Neural progenitor cell (in vitro differentiated cells): ENCODE data around the gene TRPM6. TPM values are rescaled to one million over a fixed set of nuclear protein-coding genes. Genes with fewer than 3 reads are reported as not detected.

Experiments used
- DNase-seq: peaks from one replicate; pipeline ENCODE4 v3.0.0-alpha.2; 2016; ENCODE audit warnings: low spot score
- H2AFZ ChIP-seq: fragments of 200-600 bp; sonication (generic); replicated peaks from 2 replicates; pipeline ENCODE4 v1.6.1; 2016; ENCODE audit warnings: antibody characterized with exemption
- H3F3A ChIP-seq: fragments of 200-600 bp; sonication (generic); 2 replicates; pipeline ENCODE4 v1.6.1; 2016; ENCODE audit warnings: antibody characterized with exemption, low read depth
- H3K27ac ChIP-seq: fragments of 200-600 bp; sonication (generic); 2 replicates; pipeline ENCODE4 v1.5.1; 2016; ENCODE audit warnings: mild to moderate bottlenecking
- H3K27me3 ChIP-seq: fragments of 200-600 bp; sonication (generic); 2 replicates; pipeline ENCODE4 v1.6.1; 2016; ENCODE audit warnings: mild to moderate bottlenecking, moderate library complexity
- H3K36me3 ChIP-seq: fragments of 200-600 bp; sonication (generic); 2 replicates; pipeline ENCODE4 v1.5.1; 2016
- H3K4me1 ChIP-seq: fragments of 200-600 bp; sonication (generic); 2 replicates; pipeline ENCODE4 v1.6.1; 2016; ENCODE audit warnings: mixed run types
- H3K4me2 ChIP-seq: fragments of 200-600 bp; sonication (generic); 2 replicates; pipeline ENCODE4 v1.6.1; 2016
- H3K4me3 ChIP-seq: fragments of 200-600 bp; sonication (generic); 2 replicates; pipeline ENCODE4 v1.5.1; 2016
- H3K79me2 ChIP-seq: fragments of 200-600 bp; sonication (generic); 2 replicates; pipeline ENCODE4 v1.6.1; 2016; ENCODE audit warnings: low read depth
- H3K9ac ChIP-seq: fragments of 200-600 bp; sonication (generic); 2 replicates; pipeline ENCODE4 v1.6.1; 2016
- H3K9me3 ChIP-seq: fragments of 200-600 bp; sonication (generic); 2 replicates; pipeline ENCODE4 v1.5.1; 2016; ENCODE audit warnings: low read depth
- H4K20me1 ChIP-seq: fragments of 200-600 bp; sonication (generic); 2 replicates; pipeline ENCODE4 v1.6.1; 2016; ENCODE audit warnings: low read depth
- H3K27ac Mint-ChIP-seq: 3 replicates; pipeline ENCODE4 v1.8.0; 2021; ENCODE audit warnings: mixed read lengths
- H3K27me3 Mint-ChIP-seq: 2 replicates; pipeline ENCODE4 v1.8.0; 2022; ENCODE audit warnings: low read depth, mild to moderate bottlenecking, inconsistent platforms, moderate library complexity, mixed read lengths; ENCODE audit not compliant: insufficient read depth
- H3K36me3 Mint-ChIP-seq: 3 replicates; pipeline ENCODE4 v1.8.0; 2021; ENCODE audit warnings: mixed read lengths
- H3K4me1 Mint-ChIP-seq: 3 replicates; pipeline ENCODE4 v1.8.0; 2021; ENCODE audit warnings: mixed read lengths
- H3K4me3 Mint-ChIP-seq: 3 replicates; pipeline ENCODE4 v1.8.0; 2021; ENCODE audit warnings: mild to moderate bottlenecking, moderate library complexity, mixed read lengths
- H3K9me3 Mint-ChIP-seq: 3 replicates; pipeline ENCODE4 v1.8.0; 2020; ENCODE audit warnings: mixed read lengths
- EZH2 ChIP-seq: fragments of 200-600 bp; sonication (generic); IDR thresholded peaks from 2 replicates; pipeline ENCODE4 v1.6.1; 2017; ENCODE audit warnings: antibody characterized with exemption, mild to moderate bottlenecking, moderate library complexity
- EZH2phosphoT487 ChIP-seq: fragments of 200-600 bp; sonication (generic); IDR thresholded peaks from 2 replicates; pipeline ENCODE4 v1.6.1; 2017; ENCODE audit warnings: antibody characterized with exemption
- total RNA-seq: library from RNA; depleted of rRNA; stranded (reverse); fragments of >200 nt; gene quantifications from 2 replicates; pipeline ENCODE4 v1.2.3, GENCODE V29; 2015; ENCODE audit warnings: low replicate concordance
- TF ChIP-seq, protein P1 (sequence below): fragments of 200-600 bp; sonication (generic); IDR thresholded peaks from 2 replicates; pipeline ENCODE4 v1.5.1; 2017; ENCODE audit warnings: antibody characterized with exemption, mild to moderate bottlenecking

The TRPM6 gene
- total RNA-seq, 1 donor from 2014 or later: not detected

- peaks cover 30% of the 10 kb centered on the region for H3K4me1 ChIP-seq
- H3K9me3 ChIP-seq: no peaks in the 10 kb centered on the region
- H3K4me3 ChIP-seq: no peak overlapping the region
- no peaks in the 10 kb centered on the region for H3K36me3 Mint-ChIP-seq
- no peak overlapping the region for H3K9ac ChIP-seq
- H3K4me1 Mint-ChIP-seq: peaks cover 31% of the 10 kb centered on the region
- DNase-seq: peak; percentile 77
- no peaks in the 10 kb centered on the region for H3K27me3 Mint-ChIP-seq
- no peak overlapping the region for H3K4me3 Mint-ChIP-seq
- H3K27ac ChIP-seq: peak overlapping the region; percentile 13
- H3K9me3 Mint-ChIP-seq: no peaks in the 10 kb centered on the region
- TF ChIP-seq EZH2 (no peak), EZH2phosphoT487 (no peak)
- TF ChIP-seq, protein P1, sequence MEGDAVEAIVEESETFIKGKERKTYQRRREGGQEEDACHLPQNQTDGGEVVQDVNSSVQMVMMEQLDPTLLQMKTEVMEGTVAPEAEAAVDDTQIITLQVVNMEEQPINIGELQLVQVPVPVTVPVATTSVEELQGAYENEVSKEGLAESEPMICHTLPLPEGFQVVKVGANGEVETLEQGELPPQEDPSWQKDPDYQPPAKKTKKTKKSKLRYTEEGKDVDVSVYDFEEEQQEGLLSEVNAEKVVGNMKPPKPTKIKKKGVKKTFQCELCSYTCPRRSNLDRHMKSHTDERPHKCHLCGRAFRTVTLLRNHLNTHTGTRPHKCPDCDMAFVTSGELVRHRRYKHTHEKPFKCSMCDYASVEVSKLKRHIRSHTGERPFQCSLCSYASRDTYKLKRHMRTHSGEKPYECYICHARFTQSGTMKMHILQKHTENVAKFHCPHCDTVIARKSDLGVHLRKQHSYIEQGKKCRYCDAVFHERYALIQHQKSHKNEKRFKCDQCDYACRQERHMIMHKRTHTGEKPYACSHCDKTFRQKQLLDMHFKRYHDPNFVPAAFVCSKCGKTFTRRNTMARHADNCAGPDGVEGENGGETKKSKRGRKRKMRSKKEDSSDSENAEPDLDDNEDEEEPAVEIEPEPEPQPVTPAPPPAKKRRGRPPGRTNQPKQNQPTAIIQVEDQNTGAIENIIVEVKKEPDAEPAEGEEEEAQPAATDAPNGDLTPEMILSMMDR: no peak
- peak overlapping the region; percentile 84 for H3K27ac Mint-ChIP-seq
- H3F3A ChIP-seq: peaks cover 18% of the 10 kb centered on the region
- no peaks in the 10 kb centered on the region for H3K79me2 ChIP-seq
- H3K27me3 ChIP-seq: no peaks in the 10 kb centered on the region
- H2AFZ ChIP-seq: no peak overlapping the region
- peak overlapping the region; percentile 32 for H3K4me2 ChIP-seq
- no peaks in the 10 kb centered on the region for H4K20me1 ChIP-seq
- no peaks in the 10 kb centered on the region for H3K36me3 ChIP-seq
Measured at GRCh38 chr9:74729136-74729695, 158.5 kb downstream of the TRPM6 start.

DNA sequence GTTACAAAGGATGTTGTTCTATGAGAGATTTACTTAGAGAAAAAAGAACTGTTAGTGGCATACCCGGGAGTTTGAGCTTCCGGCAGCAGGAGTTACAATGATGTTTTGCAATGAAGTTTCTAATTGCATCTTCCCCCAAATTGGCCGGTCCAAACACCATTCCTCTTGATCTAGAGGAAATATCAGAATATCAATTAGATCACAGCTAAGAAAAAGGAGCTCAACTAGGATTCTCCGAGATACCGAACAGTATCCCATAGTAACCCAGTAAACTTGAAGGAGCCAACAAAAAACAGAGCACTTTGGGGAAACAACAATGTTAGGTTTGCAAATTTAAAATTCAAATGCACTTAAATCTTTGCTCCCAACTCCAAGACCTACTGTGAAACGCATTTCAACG lies 159.5 kb downstream of the TRPM6 start:
- no peak overlapping the region for H3K4me3 Mint-ChIP-seq
- no peak for DNase-seq
- Histone ChIP-seq H3K36me3 (no peaks in the 10 kb centered on the region), H3K4me3 (no peak overlapping the region), H4K20me1 (no peaks in the 10 kb centered on the region), H3K4me2 (peak overlapping the region; percentile 32), H3K9ac (no peak overlapping the region), H3K9me3 (no peaks in the 10 kb centered on the region), H3K27ac (no peak overlapping the region), H3F3A (peaks cover 18% of the 10 kb centered on the region), H3K4me1 (peaks cover 30% of the 10 kb centered on the region), H2AFZ (no peak overlapping the region), H3K79me2 (no peaks in the 10 kb centered on the region), H3K27me3 (no peaks in the 10 kb centered on the region)
- no peaks in the 10 kb centered on the region for H3K27me3 Mint-ChIP-seq
- H3K27ac Mint-ChIP-seq: no peak overlapping the region
- TF ChIP-seq EZH2: no peak
- no peak for TF ChIP-seq EZH2phosphoT487
- TF ChIP-seq, protein P1: no peak
- H3K4me1 Mint-ChIP-seq: peaks cover 31% of the 10 kb centered on the region
- H3K36me3 Mint-ChIP-seq: no peaks in the 10 kb centered on the region
- no peaks in the 10 kb centered on the region for H3K9me3 Mint-ChIP-seq

- Mint-ChIP-seq H3K27ac (no peak overlapping the region), H3K4me1 (peaks cover 26% of the 10 kb centered on the region), H3K36me3 (no peaks in the 10 kb centered on the region), H3K27me3 (no peaks in the 10 kb centered on the region), H3K4me3 (no peak overlapping the region), H3K9me3 (no peaks in the 10 kb centered on the region)
- H2AFZ ChIP-seq: no peak overlapping the region
- no peak overlapping the region for H3K4me3 ChIP-seq
- no peak overlapping the region for H3K4me2 ChIP-seq
- no peaks in the 10 kb centered on the region for H4K20me1 ChIP-seq
- no peaks in the 10 kb centered on the region for H3K27me3 ChIP-seq
- H3K9me3 ChIP-seq: no peaks in the 10 kb centered on the region
- H3K27ac ChIP-seq: no peak overlapping the region
- H3K4me1 ChIP-seq: peaks cover 30% of the 10 kb centered on the region
- DNase-seq: no peak
- peaks cover 18% of the 10 kb centered on the region for H3F3A ChIP-seq
- no peak for TF ChIP-seq EZH2
- TF ChIP-seq, protein P1: no peak
- TF ChIP-seq EZH2phosphoT487: no peak
- no peak overlapping the region for H3K9ac ChIP-seq
- H3K79me2 ChIP-seq: no peaks in the 10 kb centered on the region
- H3K36me3 ChIP-seq: no peaks in the 10 kb centered on the region
Measured at GRCh38 chr9:74726581-74726980, 161.1 kb downstream of the TRPM6 start.
